ENCODE measurements around the gene ASB18. TPM values are rescaled to one million over a fixed set of nuclear protein-coding genes. Genes with fewer than 3 reads are reported as not detected.
A peak's percentile ranks its signal among the peaks of the same experiment; 100 is the strongest.

Gene ASB18
- total RNA-seq, 1 donor: not detected

GRCh38 chr2:236164201-236164924 is 99.8 kb downstream of the ASB18 start:
- TF ChIP-seq CTCF (IDR thresholded peaks at IDR 0.05; ENCODE audit: insufficient read depth, low read length): no peak
- H3K4me3 ChIP-seq (ENCODE audit: low read depth, low read length): peak overlapping the region; percentile 25
- no peak for DNase-seq (ENCODE audit: low read depth)

- TF ChIP-seq CTCF (IDR thresholded peaks at IDR 0.05; ENCODE audit: insufficient read depth, low read length): no peak
- H3K4me3 ChIP-seq (ENCODE audit: low read depth, low read length): no peak overlapping the region
These were observed 100.6 kb downstream of the ASB18 start for GRCh38 chr2:236163471-236164200.

GRCh38 chr2:236162882-236163470 is 101.2 kb downstream of the ASB18 start:
- H3K4me3 ChIP-seq (ENCODE audit: low read depth, low read length): no peak overlapping the region
- no peak for TF ChIP-seq CTCF (IDR thresholded peaks at IDR 0.05; ENCODE audit: insufficient read depth, low read length)
- DNase-seq (ENCODE audit: low read depth): no peak

More at GRCh38 chr2:236163471-236164200, 100.6 kb downstream of the ASB18 start:
- DNase-seq (ENCODE audit: low read depth): no peak

- TF ChIP-seq CTCF (IDR thresholded peaks at IDR 0.05; ENCODE audit: insufficient read depth, low read length): no peak
- H3K4me3 ChIP-seq (ENCODE audit: low read depth, low read length): no peak overlapping the region
- no peak for DNase-seq (ENCODE audit: low read depth)
These were observed 102.0 kb downstream of the ASB18 start for GRCh38 chr2:236162031-236162845.

GRCh38 chr2:236161531-236161930 is 102.7 kb downstream of the ASB18 start:
- TF ChIP-seq CTCF (IDR thresholded peaks at IDR 0.05; ENCODE audit: insufficient read depth, low read length): no peak
- H3K4me3 ChIP-seq (ENCODE audit: low read depth, low read length): no peak overlapping the region
- DNase-seq (ENCODE audit: low read depth): no peak

- no peak for DNase-seq (ENCODE audit: low read depth)
- TF ChIP-seq CTCF (IDR thresholded peaks at IDR 0.05; ENCODE audit: insufficient read depth, low read length): no peak
These were observed 103.1 kb downstream of the ASB18 start for GRCh38 chr2:236161082-236161462.

More at GRCh38 chr2:236161082-236161462, 103.1 kb downstream of the ASB18 start:
- no peak overlapping the region for H3K4me3 ChIP-seq (ENCODE audit: low read depth, low read length)
